Neural cell (in vitro differentiated cells): ENCODE results near the gene TMEM151A. TPM values are rescaled to one million over a fixed set of nuclear protein-coding genes. Genes with fewer than 3 reads are reported as not detected.

ENCODE experiments used
- H2AFZ ChIP-seq: fragments of 200-600, 300-800 bp; sonication (generic), shearing (Covaris generic); 2 replicates; pipeline ENCODE4 v1.6.0; 2014; ENCODE audit warnings: low read depth, mild to moderate bottlenecking, antibody characterized with exemption, low read length, moderate library complexity
- H3F3A ChIP-seq: fragments of 200-600 bp; shearing (Covaris generic); 2 replicates; pipeline ENCODE4 v1.6.1; 2016; ENCODE audit warnings: mild to moderate bottlenecking, moderate library complexity, mixed read lengths, antibody characterized with exemption, low read length; ENCODE audit not compliant: insufficient read depth, poor library complexity, severe bottlenecking
- H3K27ac ChIP-seq: fragments of 200-600, 300-800 bp; sonication (generic), shearing (Covaris generic); 2 replicates; pipeline ENCODE4 v1.5.1; 2014; ENCODE audit warnings: mild to moderate bottlenecking, low read length, moderate library complexity
- H3K27me3 ChIP-seq: fragments of 300-800, 200-600 bp; sonication (generic), shearing (Covaris generic); 2 replicates; pipeline ENCODE4 v1.6.0; 2014; ENCODE audit warnings: mild to moderate bottlenecking, low read depth, low read length, moderate library complexity; ENCODE audit not compliant: insufficient read depth
- H3K36me3 ChIP-seq: fragments of 300-800, 200-600 bp; sonication (generic), shearing (Covaris generic); 2 replicates; pipeline ENCODE4 v1.5.1; 2014; ENCODE audit warnings: mild to moderate bottlenecking, antibody characterized with exemption, low read length, moderate library complexity; ENCODE audit not compliant: insufficient read depth
- H3K4me2 ChIP-seq: fragments of 300-800, 200-600 bp; sonication (generic), shearing (Covaris generic); 2 replicates; pipeline ENCODE4 v1.6.0; 2014; ENCODE audit warnings: mild to moderate bottlenecking, low read length
- H3K4me3 ChIP-seq: fragments of 300-800, 200-600 bp; sonication (generic), shearing (Covaris generic); 2 replicates; pipeline ENCODE4 v1.5.1; 2014; ENCODE audit warnings: mild to moderate bottlenecking, low read length, moderate library complexity
- H3K79me2 ChIP-seq: fragments of 200-600 bp; shearing (Covaris generic); replicated peaks from 2 replicates; pipeline ENCODE4 v1.6.0; 2014; ENCODE audit warnings: mild to moderate bottlenecking, low read length, moderate library complexity; ENCODE audit not compliant: insufficient read depth
- H3K9ac ChIP-seq: fragments of 300-800, 200-600 bp; sonication (generic), shearing (Covaris generic); 2 replicates; pipeline ENCODE4 v1.6.1; 2016; ENCODE audit warnings: mild to moderate bottlenecking, low read length, mixed read lengths
- H3K9me2 ChIP-seq: fragments of 200-600 bp; shearing (Covaris generic); 2 replicates; pipeline ENCODE4 v1.6.1; 2016; ENCODE audit warnings: mild to moderate bottlenecking, low read length, mixed read lengths; ENCODE audit not compliant: insufficient read depth
- H3K9me3 ChIP-seq: fragments of 200-600, 300-800 bp; sonication (generic), shearing (Covaris generic); 2 replicates; pipeline ENCODE4 v1.6.1; 2016; ENCODE audit warnings: mild to moderate bottlenecking, mixed run types, low read length, moderate library complexity, mixed read lengths
- H4K20me1 ChIP-seq: fragments of 200-600 bp; shearing (Covaris generic); 2 replicates; pipeline ENCODE4 v1.6.1; 2016; ENCODE audit warnings: mild to moderate bottlenecking, mixed run types; ENCODE audit not compliant: insufficient read depth
- EP300 ChIP-seq: fragments of 450-650 bp; conservative IDR thresholded peaks from 2 replicates; pipeline ENCODE4 v1.6.1; 2014; ENCODE audit warnings: antibody characterized with exemption, mild to moderate bottlenecking, moderate library complexity; ENCODE audit not compliant: poor library complexity, severe bottlenecking
- EZH2 ChIP-seq: fragments of 200-600, 300-800 bp; shearing (Covaris generic), sonication (generic); IDR thresholded peaks from 2 replicates; pipeline ENCODE4 v1.6.1; 2014; ENCODE audit warnings: antibody characterized with exemption, low read length, borderline replicate concordance, mild to moderate bottlenecking; ENCODE audit not compliant: insufficient read depth, poor library complexity, severe bottlenecking
- MXI1 ChIP-seq: fragments of 450-650 bp; conservative IDR thresholded peaks from 2 replicates; pipeline ENCODE4 v1.6.1; 2014; ENCODE audit warnings: antibody characterized with exemption, mild to moderate bottlenecking; ENCODE audit not compliant: poor library complexity, severe bottlenecking
- POLR2AphosphoS5 ChIP-seq: IDR thresholded peaks from 2 replicates; pipeline ENCODE4 v1.6.1; 2012
- RAD21 ChIP-seq: fragments of 450-650 bp; conservative IDR thresholded peaks from 2 replicates; pipeline ENCODE4 v1.6.1; 2014; ENCODE audit warnings: antibody characterized with exemption, mild to moderate bottlenecking, moderate library complexity
- SMC3 ChIP-seq: fragments of 450-650 bp; conservative IDR thresholded peaks from 2 replicates; pipeline ENCODE4 v1.6.1; 2014; ENCODE audit warnings: antibody characterized with exemption, mild to moderate bottlenecking, moderate library complexity; ENCODE audit not compliant: poor library complexity
- TAF1 ChIP-seq: IDR thresholded peaks from 2 replicates; pipeline ENCODE4 v1.6.1; 2012; ENCODE audit warnings: low read depth
- polyA plus RNA-seq: library from polyadenylated mRNA; depleted of rRNA; stranded (reverse); fragments of >200 nt; gene quantifications from 2 replicates; pipeline ENCODE4 v1.2.3, GENCODE V29; 2014
- TF ChIP-seq, protein P1 (sequence below): IDR thresholded peaks from 2 replicates; pipeline ENCODE4 v1.6.1; 2012; ENCODE audit warnings: borderline replicate concordance
- TF ChIP-seq, protein P2 (sequence below): fragments of 450-650 bp; IDR thresholded peaks from 2 replicates; pipeline ENCODE4 v1.5.1; 2014; ENCODE audit warnings: antibody characterized with exemption, mild to moderate bottlenecking, moderate library complexity; ENCODE audit not compliant: poor library complexity, severe bottlenecking

TMEM151A gene
- polyA plus RNA-seq, 1 donor from 2014 or later, result 5.3 TPM

DNA sequence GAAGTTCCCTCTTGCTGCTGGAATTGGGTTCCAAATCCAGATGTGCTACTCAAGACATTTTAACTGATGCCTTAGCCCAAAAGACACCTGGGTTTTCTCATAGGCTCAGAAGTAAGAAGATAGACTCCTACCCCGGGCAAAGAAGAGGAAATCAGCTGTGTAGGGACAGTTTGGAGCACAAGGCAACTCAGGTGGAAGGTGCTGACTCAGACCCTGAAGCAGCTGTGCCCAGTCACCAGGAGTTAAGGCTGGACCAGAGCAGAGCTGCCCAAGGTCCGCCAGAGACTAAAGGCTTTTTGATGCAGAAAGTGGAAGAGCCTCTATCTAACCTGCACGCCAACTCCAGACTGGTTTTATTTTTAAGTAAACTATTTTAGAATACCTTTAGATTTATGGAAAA lies 43.9 kb upstream of the TMEM151A start:
- no peak overlapping the region for H3K9ac ChIP-seq
- no peaks in the 10 kb centered on the region for H3K79me2 ChIP-seq
- no peak overlapping the region for H2AFZ ChIP-seq
- no peaks in the 10 kb centered on the region for H3K9me2 ChIP-seq
- no peaks in the 10 kb centered on the region for H3K27me3 ChIP-seq
- no peak overlapping the region for H3K27ac ChIP-seq
- H3F3A ChIP-seq, result no peaks in the 10 kb centered on the region
- H3K36me3 ChIP-seq, result no peaks in the 10 kb centered on the region
- H3K9me3 ChIP-seq, result no peaks in the 10 kb centered on the region
- H4K20me1 ChIP-seq, result no peaks in the 10 kb centered on the region
- no peak for TF ChIP-seq EP300
- TF ChIP-seq POLR2AphosphoS5, result no peak
- TF ChIP-seq EZH2, result no peak
- TF ChIP-seq, protein P1, sequence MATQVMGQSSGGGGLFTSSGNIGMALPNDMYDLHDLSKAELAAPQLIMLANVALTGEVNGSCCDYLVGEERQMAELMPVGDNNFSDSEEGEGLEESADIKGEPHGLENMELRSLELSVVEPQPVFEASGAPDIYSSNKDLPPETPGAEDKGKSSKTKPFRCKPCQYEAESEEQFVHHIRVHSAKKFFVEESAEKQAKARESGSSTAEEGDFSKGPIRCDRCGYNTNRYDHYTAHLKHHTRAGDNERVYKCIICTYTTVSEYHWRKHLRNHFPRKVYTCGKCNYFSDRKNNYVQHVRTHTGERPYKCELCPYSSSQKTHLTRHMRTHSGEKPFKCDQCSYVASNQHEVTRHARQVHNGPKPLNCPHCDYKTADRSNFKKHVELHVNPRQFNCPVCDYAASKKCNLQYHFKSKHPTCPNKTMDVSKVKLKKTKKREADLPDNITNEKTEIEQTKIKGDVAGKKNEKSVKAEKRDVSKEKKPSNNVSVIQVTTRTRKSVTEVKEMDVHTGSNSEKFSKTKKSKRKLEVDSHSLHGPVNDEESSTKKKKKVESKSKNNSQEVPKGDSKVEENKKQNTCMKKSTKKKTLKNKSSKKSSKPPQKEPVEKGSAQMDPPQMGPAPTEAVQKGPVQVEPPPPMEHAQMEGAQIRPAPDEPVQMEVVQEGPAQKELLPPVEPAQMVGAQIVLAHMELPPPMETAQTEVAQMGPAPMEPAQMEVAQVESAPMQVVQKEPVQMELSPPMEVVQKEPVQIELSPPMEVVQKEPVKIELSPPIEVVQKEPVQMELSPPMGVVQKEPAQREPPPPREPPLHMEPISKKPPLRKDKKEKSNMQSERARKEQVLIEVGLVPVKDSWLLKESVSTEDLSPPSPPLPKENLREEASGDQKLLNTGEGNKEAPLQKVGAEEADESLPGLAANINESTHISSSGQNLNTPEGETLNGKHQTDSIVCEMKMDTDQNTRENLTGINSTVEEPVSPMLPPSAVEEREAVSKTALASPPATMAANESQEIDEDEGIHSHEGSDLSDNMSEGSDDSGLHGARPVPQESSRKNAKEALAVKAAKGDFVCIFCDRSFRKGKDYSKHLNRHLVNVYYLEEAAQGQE, result no peak
- TF ChIP-seq MXI1, result no peak
- TF ChIP-seq, protein P2, sequence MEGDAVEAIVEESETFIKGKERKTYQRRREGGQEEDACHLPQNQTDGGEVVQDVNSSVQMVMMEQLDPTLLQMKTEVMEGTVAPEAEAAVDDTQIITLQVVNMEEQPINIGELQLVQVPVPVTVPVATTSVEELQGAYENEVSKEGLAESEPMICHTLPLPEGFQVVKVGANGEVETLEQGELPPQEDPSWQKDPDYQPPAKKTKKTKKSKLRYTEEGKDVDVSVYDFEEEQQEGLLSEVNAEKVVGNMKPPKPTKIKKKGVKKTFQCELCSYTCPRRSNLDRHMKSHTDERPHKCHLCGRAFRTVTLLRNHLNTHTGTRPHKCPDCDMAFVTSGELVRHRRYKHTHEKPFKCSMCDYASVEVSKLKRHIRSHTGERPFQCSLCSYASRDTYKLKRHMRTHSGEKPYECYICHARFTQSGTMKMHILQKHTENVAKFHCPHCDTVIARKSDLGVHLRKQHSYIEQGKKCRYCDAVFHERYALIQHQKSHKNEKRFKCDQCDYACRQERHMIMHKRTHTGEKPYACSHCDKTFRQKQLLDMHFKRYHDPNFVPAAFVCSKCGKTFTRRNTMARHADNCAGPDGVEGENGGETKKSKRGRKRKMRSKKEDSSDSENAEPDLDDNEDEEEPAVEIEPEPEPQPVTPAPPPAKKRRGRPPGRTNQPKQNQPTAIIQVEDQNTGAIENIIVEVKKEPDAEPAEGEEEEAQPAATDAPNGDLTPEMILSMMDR, result no peak
- TF ChIP-seq TAF1, result no peak
- TF ChIP-seq RAD21, result no peak
- TF ChIP-seq SMC3, result no peak
- no peak overlapping the region for H3K4me2 ChIP-seq
- H3K4me3 ChIP-seq, result no peak overlapping the region

DNA sequence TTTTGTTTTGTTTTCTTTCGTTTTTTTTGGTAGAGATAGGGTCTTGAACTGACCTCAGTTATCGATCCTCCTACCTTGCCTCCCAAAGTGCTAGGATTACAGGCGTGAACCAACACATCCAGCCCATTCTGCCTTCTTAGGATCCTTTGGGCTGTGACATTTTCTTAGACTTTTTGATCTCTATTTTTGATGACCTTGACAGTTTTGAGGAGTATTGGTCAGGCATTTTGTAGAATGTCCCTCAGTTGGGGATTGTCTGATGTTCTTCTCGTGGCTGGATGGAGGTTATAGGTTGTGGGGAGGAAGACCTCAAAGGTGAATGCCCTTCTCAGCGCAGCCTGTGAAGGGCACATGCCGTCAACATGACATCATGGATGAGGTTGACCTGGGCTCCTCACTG lies 42.8 kb upstream of the TMEM151A start:
- no peaks in the 10 kb centered on the region for H4K20me1 ChIP-seq
- no peaks in the 10 kb centered on the region for H3F3A ChIP-seq
- no peak overlapping the region for H3K27ac ChIP-seq
- no peaks in the 10 kb centered on the region for H3K9me3 ChIP-seq
- H3K27me3 ChIP-seq, result no peaks in the 10 kb centered on the region
- H2AFZ ChIP-seq, result no peak overlapping the region
- no peak overlapping the region for H3K9ac ChIP-seq
- no peaks in the 10 kb centered on the region for H3K36me3 ChIP-seq
- TF ChIP-seq EZH2 (no peak), POLR2AphosphoS5 (no peak), MXI1 (no peak), RAD21 (no peak), EP300 (no peak), SMC3 (no peak), TAF1 (no peak)
- TF ChIP-seq, protein P1, result no peak
- TF ChIP-seq, protein P2, result no peak
- H3K79me2 ChIP-seq, result no peaks in the 10 kb centered on the region
- no peak overlapping the region for H3K4me3 ChIP-seq
- H3K4me2 ChIP-seq, result no peak overlapping the region
- no peaks in the 10 kb centered on the region for H3K9me2 ChIP-seq
